Gastrocnemius medialis (tissue), 4 donors: ENCODE measurements around the gene GSTM1.

ENCODE experiments used
- CTCF ChIP-seq, 5 experiments: fragments of 450-650 bp in 3 of 5; fragments of 200-600 bp in 2 of 5; sonication (generic) in 2 of 5; IDR thresholded peaks in 4 of 5; conservative IDR thresholded peaks in 1 of 5; 1 replicate in 4 of 5; 2 replicates in 1 of 5; pipeline ENCODE4 v1.5.1; 2016 to 2019; ENCODE audit warnings: antibody characterized with exemption in 5 of 5, mild to moderate bottlenecking in 3 of 5, moderate library complexity in 3 of 5
- POLR2A ChIP-seq, 2 donors: fragments of 450-650 bp; IDR thresholded peaks; one replicate each; pipeline ENCODE4 v1.6.1; 2017; ENCODE audit warnings: antibody characterized with exemption in 2 of 2, mild to moderate bottlenecking in 2 of 2, moderate library complexity in 2 of 2

- TF ChIP-seq CTCF (IDR thresholded peaks at IDR 0.05 in 4 of 5, conservative IDR thresholded peaks at IDR 0.05 in 1 of 5) (no peak), POLR2A (IDR thresholded peaks at IDR 0.05) (no peak)
Measured at GRCh38 chr1:109650609-109651008, 37.0 kb upstream of the GSTM1 start.
